ENCODE results near the gene MTRF1.
"Not testable (repeated sequence)": the region's sequence is repeated elsewhere in the genome, so short reads cannot be mapped to it uniquely, and the experiment has no call there.

The MTRF1 gene

DNA sequence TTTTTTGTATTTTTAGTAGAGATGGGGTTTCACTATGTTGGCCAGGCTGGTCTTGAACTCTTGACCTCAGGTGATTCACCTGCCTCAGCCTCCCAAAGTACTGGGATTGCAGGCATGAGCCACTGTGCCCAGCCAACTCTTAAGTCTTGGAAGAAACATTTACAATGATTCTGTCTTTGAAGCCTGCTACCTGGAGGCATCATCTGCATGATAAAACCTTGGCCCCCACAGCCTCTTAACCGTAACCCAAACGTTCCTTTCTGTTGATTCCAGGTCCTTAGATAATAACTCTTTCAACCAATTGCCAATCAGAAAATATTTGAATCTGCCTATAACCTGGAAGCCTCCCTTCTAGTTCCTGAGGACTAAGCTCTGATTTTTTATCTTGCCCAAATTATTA, 15.8 kb upstream of the MTRF1 start:
- DNase-seq = not testable (repeated sequence)

- no peak for DNase-seq
These were observed 13.4 kb upstream of the MTRF1 start for GRCh38 chr13:41276824-41277223.

- no peak for DNase-seq
These were observed 11.5 kb upstream of the MTRF1 start for GRCh38 chr13:41274881-41275280.

GRCh38 chr13:41273831-41274441, 10.6 kb upstream of the MTRF1 start:
- DNase-seq = no peak

DNA sequence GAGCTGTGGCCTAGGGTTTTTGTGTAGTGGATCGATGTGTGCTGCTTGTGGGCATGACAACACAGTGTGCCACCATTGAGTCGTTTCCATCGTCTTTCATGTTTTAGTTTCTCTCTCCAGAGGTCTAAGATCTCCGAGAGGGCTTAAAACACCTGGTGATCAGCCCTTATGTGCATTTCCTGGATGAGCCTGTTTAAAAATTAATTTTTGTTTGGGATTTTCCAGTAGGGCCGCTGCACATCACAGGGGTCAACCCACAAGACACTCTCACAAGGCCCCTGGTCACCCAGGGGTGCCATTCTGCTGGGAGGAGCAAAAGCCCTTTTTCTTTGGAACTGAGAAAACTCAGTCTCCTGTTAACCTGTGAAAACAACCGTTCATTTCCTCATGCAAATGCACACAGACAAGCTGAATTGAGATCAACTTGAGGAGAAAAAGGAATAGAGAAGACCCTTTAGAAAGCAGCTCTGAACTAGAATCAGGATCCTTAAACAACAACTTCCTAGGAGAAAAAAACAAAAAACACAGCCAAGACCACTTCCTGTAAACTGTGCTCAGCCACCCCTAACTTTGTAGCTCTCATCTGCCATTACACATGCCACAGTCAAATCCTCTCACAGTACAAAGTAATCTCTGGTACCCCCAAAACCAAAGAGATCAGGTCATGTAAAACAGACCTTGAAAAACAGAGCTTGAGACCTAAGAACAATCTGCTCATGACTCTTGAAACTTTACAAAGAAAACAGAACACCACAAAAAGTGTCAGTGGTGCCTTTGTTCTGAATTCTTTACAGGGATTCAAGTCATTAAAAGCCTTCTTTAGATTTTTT, 8.3 kb upstream of the MTRF1 start:
- DNase-seq = no peak

- DNase-seq = peak; percentile 19 to 32
These were observed 5.4 kb upstream of the MTRF1 start for GRCh38 chr13:41268764-41269163.

DNA sequence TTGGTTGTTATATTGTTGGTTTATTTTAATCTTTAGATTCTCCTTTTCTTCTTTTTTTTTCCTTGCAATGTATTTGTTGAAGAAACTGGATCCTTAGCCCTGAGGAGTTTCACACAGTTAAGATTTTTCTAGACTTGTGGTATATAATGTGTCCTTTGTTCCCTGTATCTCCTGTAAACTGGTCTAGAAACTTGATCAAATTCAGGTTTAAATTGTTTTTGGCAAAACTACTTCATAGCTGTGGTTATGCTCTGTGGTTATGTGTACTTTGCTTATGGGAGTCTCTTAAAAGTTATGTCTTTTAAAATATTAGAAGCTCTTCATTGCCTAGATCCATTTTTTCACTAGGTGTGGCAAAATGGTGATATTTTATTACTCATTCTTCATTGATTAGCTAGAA, 3.7 kb upstream of the MTRF1 start:
- no peak for DNase-seq

DNA sequence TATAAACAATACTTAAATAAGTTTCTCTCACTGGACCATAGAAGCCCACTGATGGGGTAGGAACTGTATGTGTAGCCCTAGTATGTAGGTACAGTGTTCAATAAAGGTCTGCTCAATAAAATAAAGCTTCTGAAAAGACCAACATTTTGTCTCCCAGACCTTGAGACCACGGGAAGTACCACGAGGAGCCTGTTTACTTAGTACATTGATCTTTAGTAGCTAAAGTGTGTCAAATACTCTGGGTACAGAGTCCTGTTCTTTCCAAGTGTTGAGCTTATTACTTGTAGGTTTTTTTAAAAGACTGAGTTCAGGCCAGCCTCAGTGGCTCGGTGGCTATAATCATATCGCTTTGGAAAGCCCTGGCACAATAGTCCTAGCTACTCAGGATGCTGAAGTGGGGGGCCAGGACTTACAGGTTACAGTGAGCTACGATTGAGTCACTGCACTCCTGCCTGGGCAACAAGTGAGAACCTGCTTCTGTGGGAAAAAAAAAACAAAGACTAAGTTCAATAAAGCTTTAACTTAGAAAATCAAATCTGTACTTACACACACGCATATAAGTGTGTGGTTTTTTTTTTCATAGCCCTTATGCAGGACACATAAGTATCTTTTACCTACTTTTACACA, 3.4 kb downstream of the MTRF1 start:
- no peak for DNase-seq

- no peak for DNase-seq
These were observed 5.8 kb downstream of the MTRF1 start for GRCh38 chr13:41257535-41257934.

DNA sequence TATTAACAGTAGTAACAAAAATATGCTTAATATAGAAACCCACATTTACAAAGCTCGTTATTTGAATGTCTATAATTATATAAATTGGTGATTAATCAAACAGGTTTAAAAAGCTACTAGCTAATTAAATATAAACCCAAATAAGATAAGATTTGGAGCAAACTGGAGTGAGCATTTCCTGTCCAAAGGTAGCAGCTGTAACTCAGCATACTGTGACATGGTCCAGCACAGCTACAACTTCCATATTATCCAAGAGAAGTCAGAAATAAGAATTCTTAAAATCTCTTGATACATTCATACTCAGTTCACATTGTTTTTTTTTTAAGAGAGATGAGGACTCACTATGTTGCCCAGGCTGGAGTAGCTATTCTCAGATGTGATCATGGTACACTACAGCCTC, 8.5 kb downstream of the MTRF1 start:
- DNase-seq = no peak

GRCh38 chr13:41250993-41251392, 12.4 kb downstream of the MTRF1 start:
- DNase-seq = no peak

GRCh38 chr13:41246969-41247680, 16.3 kb downstream of the MTRF1 start:
- no peak for DNase-seq

DNA sequence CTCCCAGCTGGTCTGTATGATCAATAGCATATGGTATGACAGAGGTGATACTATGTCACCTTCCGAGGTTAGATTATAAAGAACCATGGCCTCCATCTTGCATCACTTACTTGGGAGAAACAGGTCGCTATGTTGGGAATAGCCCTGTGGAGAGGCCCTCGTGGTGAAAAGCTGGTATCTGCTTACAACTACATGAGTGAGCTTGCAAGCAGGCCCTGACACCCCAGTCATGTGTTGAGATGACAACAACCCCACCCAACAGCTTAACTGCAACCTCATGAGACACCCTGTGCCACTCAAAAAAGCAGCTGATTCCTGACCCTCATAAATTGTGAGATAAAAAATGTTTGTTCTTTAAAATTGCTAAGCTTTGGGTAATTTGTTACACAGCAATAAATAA, 18.8 kb downstream of the MTRF1 start:
- no peak for DNase-seq

DNA sequence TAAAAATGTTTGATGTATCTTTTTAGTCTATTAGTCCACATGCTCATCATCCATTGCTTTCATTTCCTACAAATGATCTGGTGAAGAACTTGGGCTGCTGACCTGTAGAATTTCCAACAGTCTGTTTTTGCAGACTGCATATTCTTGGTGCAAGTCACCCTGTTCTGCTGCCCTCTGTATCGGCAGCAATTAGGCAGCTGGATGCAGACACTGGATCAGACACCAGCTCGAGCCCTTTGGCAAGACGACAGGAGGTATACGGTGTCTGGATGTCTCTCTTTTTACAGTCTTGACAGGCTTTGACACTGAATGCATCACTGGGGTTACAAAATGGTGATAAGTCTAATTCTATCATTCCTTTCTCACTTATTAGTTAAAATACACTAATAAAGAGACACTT, 21.8 kb downstream of the MTRF1 start:
- DNase-seq = no peak

GRCh38 chr13:41236369-41236768, 27.0 kb downstream of the MTRF1 start:
- DNase-seq = no peak

GRCh38 chr13:41232578-41233480, 30.5 kb downstream of the MTRF1 start:
- peak in 1 of 2 experiments; percentile 13 for DNase-seq

DNA sequence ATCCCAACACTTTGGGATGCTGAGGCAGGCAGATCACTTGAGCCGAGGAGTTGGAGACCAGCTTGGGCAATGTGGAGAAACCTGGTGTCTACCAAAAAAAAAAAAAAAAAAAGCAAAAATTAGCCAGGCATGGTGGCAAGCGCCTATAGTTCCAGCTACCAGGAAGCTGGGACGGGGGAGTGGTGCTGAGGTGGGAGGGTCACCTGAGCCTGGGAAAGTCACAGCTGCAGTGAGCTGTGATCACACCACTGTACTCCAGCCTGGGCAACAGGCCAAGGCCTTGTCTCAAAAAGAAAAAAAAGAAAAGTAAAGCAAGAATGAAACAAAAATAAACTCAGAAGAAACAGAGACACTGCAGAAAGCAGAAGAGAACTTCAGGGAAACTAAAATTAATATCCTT, 31.6 kb downstream of the MTRF1 start:
- DNase-seq = no peak

DNA sequence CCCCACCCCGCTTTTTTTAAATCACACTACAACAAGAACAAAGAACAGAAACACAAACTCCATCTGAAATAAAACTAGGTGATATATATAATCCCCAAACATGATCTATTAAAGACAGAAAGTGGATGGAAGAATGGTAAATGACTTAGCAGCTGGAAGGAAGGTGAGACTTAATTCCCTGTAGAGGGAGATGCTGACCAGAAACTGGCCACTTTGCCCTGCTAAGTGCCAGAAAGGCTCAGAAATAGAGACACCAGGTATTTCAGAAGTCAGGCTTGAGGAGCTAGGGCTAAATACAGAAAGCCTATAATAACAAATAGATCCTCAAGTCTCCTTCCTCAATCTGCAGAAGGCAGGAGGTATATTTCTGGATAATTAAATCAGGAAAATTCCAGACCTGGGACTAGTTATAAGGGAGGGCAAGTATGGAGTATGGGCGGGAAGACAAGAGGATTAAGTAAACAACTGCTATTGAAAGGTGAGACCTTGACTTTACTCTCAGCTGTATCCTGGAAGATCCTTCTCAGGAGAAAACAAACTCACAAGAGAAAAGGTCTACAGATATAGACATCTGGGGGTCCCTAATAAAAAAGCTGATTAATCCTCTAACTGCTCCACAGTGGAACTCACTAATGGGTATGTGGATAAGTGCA, 32.2 kb downstream of the MTRF1 start:
- DNase-seq = no peak

GRCh38 chr13:41229356-41229755, 34.0 kb downstream of the MTRF1 start:
- DNase-seq = no peak

DNA sequence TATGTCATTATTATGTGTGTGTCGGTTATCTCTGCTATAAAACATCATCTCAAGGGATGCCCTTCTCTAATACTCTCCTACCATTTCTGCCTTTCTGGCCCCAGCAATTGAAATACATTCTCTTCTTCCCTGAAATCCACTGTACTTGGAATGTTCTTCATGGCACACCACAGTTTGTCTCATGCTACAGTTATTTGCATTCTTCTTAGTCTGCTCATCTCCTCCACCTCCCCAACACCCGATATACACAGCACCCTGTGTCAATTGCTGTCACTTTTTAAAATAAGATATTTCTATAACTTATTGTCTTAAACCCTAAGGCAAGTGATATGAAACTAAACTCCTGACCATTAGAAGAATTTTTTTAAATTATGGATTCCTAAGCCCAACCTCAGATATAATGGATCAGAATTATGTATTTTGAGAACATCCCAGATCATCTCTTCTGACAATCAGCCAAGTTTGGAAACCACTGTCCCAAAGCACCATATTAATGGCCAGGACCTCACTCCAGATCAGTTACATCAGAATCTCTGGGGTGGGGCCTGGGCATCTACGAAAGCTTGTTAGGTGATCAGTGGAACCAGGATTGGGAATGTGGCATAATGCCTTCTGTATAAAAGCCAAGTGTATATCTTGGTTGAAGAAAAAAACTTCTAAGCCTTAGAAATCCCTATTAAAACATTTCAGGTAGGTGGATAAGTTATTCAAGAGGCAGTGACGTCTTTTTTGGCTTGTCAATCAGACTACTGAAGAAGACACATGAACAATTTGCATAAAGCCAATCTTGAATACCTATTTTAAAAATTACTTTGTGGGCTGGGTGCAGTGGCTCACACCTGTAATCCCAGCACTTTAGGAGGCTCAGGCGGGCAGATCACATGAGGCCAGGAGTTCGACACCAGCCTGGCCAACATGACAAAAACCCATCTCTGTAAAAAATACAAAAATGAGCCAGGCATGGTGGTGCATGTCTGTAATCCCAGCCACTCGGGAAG, 39.0 kb downstream of the MTRF1 start:
- DNase-seq = no peak
